ENCODE results near the gene MAN1B1.

The MAN1B1 gene

DNA sequence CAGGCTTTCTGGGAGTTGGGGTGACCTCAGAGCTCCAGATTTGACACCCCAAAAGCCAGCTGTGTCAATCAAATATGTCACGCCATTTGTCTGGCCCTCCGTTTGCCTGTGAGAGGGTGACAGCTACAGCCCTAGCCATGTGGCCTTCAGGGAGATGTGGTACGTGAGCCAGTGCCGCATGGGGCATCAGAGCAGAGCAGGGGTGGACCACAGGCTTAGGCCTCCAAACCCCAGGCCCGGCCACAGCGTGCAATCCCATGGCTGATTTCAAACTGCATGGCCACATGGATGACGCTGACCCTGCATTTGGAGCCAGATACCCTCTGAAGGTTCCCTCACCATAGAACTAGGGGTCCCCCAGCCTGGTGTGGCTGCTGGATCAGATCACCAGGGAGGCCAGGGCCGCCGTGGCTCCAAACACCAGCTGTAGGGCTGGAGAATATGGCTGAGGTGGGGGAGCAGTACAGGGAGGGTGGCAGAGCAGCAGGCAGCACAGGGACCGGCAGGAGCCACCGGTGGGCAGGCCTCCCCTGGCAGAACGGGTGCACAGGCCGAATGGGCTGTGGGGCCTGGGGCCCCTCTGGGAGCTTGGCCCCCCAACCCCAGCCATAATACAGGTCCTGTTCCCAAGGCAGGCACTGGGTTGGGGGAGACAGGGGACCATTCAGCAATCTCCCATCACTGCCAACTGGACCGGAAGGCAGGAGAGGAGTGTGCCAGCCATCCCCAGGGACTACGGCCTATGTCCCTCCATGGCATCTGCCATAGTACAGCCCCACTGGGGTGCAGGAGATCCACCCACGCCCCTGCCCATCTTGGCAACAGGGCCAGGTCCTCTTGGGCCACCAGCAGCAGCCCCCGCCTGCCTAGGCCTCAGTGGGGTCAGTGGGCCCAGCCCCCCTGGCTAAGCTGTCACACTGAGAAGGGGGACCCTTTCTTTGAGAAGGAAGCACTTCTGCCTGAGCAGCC is 18.0 kb upstream of the MAN1B1 start:
- DNase-seq (ENCODE audit: low read depth in 2 of 2), result no peak

GRCh38 chr9:137069508-137070091 is 17.2 kb upstream of the MAN1B1 start:
- no peak for DNase-seq (ENCODE audit: low read depth in 2 of 2)

GRCh38 chr9:137070201-137070905 is 16.4 kb upstream of the MAN1B1 start, which contains the start of gene SAPCD2:
SAPCD2 (minus strand) TSS chr9:137070557; CDS start chr9:137070460, 97 bp downstream.
- DNase-seq (ENCODE audit: low read depth in 2 of 2), result peak in 1 of 2 experiments; percentile 48

DNA sequence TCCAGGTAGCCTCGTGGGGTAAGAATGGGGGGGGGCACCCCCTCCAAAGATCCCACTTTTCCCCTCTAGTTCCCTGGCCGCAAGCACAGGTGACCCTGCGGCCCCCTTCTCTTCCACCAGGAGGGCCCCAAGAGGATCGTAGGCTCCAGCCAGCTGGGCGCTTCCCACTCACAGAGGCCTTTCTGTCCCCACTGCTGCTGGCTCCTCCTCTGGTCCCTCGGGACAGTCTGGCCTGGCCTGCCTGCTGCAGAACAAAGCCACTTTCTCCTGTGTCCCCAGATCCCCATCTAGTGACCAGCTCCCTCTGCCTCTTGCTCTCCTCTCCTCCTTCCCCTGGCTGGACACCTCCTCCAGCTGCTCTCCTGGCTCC is 15.9 kb upstream of the MAN1B1 start:
- no peak for DNase-seq (ENCODE audit: low read depth in 2 of 2)

DNA sequence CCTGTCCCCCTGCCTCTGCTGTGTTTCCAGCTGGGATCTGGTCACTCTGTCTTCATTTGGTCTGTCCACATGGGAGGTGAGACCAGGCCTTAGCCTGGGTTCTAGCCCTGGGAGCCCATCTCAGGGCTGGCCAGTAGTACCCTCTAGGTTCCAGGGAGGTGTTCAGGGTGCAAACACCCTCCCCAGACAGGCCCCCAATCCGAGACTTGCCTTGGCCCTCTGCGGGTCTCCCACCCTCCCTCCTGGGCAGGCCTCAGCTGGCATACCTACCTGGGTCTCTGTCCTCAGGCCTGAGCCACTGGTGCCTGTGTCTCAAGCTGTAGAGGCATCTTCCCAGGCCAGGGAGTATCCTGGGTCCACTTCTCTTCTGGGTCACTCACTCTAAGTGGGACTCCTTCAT is 15.5 kb upstream of the MAN1B1 start:
- DNase-seq (ENCODE audit: low read depth in 2 of 2), result no peak

GRCh38 chr9:137073992-137074399 is 12.8 kb upstream of the MAN1B1 start:
- DNase-seq (ENCODE audit: low read depth in 2 of 2), result no peak

DNA sequence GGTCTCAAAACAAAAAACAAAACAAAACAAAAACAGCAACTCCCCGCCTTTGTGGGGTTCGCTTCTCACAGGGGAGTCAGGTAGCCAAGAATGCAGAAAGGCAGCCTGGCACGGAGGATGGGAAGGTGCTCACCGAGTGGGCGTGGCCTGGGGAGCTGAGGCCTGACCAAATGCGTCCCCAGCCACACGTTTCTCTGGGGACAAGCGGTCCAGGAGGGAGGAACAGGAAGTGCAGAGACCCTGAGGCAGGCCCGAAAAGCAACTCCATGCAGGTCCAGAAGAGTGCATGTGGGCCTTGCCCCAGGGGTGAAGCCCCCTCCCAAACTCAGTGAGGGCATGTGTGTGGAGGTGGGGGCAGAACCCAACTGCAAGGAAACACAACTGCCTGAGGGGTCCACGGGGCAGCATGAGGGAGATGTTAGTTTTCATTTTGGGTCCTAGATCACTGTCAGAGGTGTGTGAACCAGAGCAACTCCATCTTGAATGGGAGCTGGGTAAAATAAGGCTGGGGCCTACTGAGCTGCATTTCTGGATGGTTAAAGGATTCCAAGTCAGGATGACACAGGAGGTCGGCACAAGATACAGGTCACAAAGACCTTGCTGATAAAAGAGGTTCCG is 12.0 kb upstream of the MAN1B1 start:
- no peak for DNase-seq (ENCODE audit: low read depth in 2 of 2)

- DNase-seq (ENCODE audit: low read depth in 2 of 2), result no peak
These were observed 11.5 kb upstream of the MAN1B1 start for GRCh38 chr9:137075275-137075775.

GRCh38 chr9:137076636-137077009 is 10.2 kb upstream of the MAN1B1 start:
- DNase-seq (ENCODE audit: low read depth in 2 of 2), result no peak

GRCh38 chr9:137077010-137077747 is 9.6 kb upstream of the MAN1B1 start, which contains the start of gene UAP1L1:
UAP1L1 (plus strand) TSS chr9:137077517; CDS start chr9:137077533, 16 bp downstream.
- no peak for DNase-seq (ENCODE audit: low read depth in 2 of 2)

DNA sequence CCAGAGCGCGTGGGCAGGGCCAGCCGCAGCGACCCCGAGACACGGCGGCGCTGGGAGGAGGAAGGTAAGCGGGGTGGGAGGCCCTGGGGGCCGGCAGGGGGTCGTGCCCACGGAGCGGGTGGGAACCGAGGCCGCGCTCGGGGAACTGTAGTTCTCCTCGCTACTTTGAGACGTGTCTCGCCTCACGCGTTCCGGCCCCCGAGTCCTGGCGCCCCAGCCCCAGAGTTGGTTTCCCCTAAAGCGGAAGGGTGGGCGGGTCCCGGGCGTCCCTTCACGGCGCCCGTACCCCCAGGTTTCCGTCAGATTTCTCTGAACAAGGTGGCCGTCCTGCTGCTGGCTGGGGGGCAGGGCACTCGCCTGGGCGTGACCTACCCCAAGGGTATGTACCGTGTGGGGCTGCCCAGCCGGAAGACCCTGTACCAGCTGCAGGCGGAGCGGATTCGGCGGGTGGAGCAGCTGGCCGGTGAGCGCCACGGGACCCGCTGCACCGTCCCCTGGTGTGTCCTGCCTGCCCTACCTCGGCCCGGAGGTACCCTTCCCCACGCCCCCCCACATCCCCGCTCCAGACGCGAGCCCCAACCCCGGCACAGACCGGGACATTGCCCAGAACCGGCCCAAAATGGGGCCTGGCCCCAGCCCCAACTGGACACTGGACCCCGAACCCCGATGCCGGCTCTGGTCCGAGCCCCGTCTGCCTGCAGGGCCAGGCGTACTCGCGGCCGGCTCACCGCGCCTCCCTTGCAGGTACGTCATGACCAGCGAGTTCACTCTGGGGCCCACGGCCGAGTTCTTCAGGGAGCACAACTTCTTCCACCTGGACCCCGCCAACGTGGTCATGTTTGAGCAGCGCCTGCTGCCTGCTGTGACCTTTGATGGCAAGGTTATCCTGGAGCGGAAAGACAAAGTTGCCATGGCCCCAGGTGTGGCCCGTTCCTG is 8.8 kb upstream of the MAN1B1 start:
- no peak for DNase-seq (ENCODE audit: low read depth in 2 of 2)

- DNase-seq (ENCODE audit: low read depth in 2 of 2), result no peak
These were observed 7.9 kb upstream of the MAN1B1 start for GRCh38 chr9:137078701-137079400.

DNA sequence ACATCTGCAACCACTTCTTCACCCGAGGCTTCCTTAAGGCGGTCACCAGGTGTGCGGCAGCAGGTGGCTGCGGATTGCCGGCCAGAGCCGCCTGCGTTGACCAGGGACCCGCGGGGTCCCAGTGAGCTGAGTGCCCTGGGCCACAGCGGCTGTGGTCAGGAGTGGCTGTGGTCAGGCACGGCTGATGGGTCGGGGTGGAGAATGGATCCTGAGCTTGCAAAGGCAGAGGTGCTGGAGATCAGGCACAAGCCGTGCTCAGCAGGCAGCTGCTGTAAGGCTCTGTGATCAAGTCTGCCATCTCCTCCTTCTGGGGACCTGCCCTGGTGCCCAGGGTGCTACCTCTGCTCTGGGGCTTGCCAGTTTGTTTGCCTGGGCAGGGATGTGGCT is 7.4 kb upstream of the MAN1B1 start:
- DNase-seq (ENCODE audit: low read depth in 2 of 2), result no peak

DNA sequence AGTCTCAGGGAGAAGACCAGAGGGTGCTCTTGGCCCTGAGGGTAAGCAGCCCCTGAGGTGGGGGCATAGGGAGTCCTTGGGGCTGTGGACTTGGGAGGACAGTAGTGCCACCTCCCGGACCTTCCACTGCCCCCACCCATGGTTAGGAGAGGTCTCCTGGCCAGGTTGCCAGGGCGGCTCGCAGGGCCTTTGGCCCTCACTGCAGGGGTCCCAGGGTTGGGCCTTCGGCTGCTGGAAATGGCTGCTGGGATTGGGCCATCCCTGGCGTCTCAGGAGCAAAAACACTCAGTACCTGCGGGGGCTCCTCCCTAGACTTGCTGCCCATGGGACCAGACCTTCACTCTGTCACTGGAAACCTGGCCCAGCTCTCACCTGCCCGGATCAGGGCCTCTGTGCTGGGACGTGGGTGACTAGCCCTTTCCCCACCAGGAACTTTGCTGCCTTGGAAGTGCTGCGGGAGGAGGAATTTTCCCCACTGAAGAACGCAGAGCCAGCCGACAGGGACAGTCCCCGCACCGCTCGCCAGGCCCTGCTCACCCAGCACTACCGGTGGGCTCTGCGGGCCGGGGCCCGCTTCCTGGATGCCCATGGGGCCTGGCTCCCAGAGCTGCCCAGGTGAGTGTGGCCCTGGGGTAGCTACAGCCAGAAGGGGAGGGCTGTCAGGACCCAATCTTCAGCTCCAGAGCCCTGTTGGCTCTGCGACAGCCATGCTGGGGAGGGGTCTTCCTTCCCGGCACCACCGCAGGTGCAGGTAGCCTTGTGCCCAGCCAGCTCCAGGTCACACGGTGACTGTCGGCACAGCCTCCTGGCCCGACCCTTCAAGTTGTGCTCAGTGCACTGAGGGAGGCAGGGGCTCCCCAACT is 6.3 kb upstream of the MAN1B1 start:
- no peak for DNase-seq (ENCODE audit: low read depth in 2 of 2)

- DNase-seq (ENCODE audit: low read depth in 2 of 2), result no peak
These were observed 4.4 kb upstream of the MAN1B1 start for GRCh38 chr9:137082222-137082924.

GRCh38 chr9:137082925-137083290 is 3.9 kb upstream of the MAN1B1 start:
- no peak for DNase-seq (ENCODE audit: low read depth in 2 of 2)

DNA sequence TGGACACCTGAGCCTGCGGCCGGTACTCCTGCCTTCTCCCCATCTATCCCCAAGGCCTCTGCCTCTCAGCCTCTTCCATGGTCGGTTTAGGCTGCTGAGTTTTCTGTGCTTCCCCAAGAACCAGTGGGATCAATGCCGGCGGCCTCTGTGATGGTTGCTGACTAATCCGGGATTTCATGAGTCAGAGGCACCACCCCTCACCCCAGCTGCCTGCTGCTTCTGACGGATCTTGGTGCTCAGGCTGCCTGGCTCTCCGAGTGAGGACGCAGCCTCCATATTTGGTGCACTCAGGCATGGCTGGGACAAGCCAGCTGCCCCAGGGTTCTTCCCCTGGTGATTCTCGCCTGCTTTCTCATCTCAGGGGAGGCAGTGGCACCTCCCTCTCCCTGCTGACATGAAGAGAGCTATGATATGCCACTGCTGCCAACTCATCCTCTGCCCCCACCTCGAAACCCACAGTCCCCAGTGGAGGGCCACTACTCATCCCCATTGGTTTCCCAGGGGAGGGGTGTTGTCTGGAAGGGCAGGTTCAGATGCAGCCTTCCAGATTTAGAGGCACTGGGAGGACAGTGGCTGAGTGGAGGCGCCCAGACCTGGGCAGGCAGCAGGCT is 3.3 kb upstream of the MAN1B1 start:
- peak; percentile 88 to 89 for DNase-seq (ENCODE audit: low read depth in 2 of 2)

All from fibroblast of skin of left quadriceps (primary cell).